ENCODE measurements around the gene ATP10B.

DNA sequence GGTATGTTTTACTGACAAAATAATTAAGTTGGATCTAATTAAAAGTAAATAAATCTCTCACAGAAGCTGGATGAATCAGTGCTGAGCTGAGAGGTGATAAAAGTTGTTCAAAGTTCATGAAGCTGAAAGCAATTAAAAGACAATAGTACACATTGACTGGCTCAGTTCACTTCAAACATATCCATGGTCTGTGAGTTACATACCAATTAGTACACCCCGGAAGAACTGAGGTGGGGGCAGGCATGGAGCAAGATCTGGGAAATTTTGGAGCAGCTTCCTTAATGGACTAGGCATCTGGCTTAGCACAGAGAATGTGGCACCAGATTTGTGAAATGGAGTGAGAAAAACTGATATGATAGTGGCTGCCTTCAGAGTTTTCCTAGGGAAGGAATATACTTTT, 152.7 kb downstream of the ATP10B start:
- TF ChIP-seq, protein P1, sequence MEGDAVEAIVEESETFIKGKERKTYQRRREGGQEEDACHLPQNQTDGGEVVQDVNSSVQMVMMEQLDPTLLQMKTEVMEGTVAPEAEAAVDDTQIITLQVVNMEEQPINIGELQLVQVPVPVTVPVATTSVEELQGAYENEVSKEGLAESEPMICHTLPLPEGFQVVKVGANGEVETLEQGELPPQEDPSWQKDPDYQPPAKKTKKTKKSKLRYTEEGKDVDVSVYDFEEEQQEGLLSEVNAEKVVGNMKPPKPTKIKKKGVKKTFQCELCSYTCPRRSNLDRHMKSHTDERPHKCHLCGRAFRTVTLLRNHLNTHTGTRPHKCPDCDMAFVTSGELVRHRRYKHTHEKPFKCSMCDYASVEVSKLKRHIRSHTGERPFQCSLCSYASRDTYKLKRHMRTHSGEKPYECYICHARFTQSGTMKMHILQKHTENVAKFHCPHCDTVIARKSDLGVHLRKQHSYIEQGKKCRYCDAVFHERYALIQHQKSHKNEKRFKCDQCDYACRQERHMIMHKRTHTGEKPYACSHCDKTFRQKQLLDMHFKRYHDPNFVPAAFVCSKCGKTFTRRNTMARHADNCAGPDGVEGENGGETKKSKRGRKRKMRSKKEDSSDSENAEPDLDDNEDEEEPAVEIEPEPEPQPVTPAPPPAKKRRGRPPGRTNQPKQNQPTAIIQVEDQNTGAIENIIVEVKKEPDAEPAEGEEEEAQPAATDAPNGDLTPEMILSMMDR (IDR thresholded peaks at IDR 0.05), result no peak
- no peak for TF ChIP-seq POLR2A (IDR thresholded peaks at IDR 0.05)

Measured in tibial nerve (tissue), 3 donors.